Osteoblast (primary cell): ENCODE results near the gene SOBP. TPM values are rescaled to one million over a fixed set of nuclear protein-coding genes. Genes with fewer than 3 reads are reported as not detected.

Experiments
- DNase-seq: peaks from one replicate; pipeline ENCODE4 v3.0.0; 2011; ENCODE audit warnings: low spot score, mixed read lengths; ENCODE audit not compliant: insufficient read length; ENCODE audit errors: missing footprints
- H2AFZ ChIP-seq: 2 replicates; pipeline ENCODE4 v1.6.0; 2011; ENCODE audit warnings: mild to moderate bottlenecking, low read length
- H3K27ac ChIP-seq: 2 replicates; pipeline ENCODE4 v1.5.1; 2011; ENCODE audit warnings: mild to moderate bottlenecking, low read depth, low read length, moderate library complexity
- H3K27me3 ChIP-seq: 2 replicates; pipeline ENCODE4 v1.6.0; 2012; ENCODE audit warnings: mild to moderate bottlenecking, control low read depth, inconsistent platforms, low read length, moderate library complexity; ENCODE audit not compliant: insufficient read depth
- H3K36me3 ChIP-seq: 2 replicates; pipeline ENCODE4 v1.5.1; 2011; ENCODE audit warnings: mild to moderate bottlenecking, low read length, control low read depth, moderate library complexity; ENCODE audit not compliant: insufficient read depth
- H3K4me1 ChIP-seq: 2 replicates; pipeline ENCODE4 v1.5.1; 2011; ENCODE audit warnings: mild to moderate bottlenecking, low read length, control low read depth, moderate library complexity; ENCODE audit not compliant: insufficient read depth
- H3K4me2 ChIP-seq: 2 replicates; pipeline ENCODE4 v1.6.0; 2011; ENCODE audit warnings: mild to moderate bottlenecking, low read length; ENCODE audit not compliant: insufficient read depth
- H3K4me3 ChIP-seq: fragments of 200-600 bp; sonication (generic); 3 replicates; pipeline ENCODE4 v1.5.1; 2012; ENCODE audit warnings: mild to moderate bottlenecking, low read length, inconsistent platforms; ENCODE audit not compliant: insufficient read depth
- H3K79me2 ChIP-seq: 2 replicates; pipeline ENCODE4 v1.6.0; 2012; ENCODE audit warnings: mild to moderate bottlenecking, low read length, control low read depth, inconsistent platforms; ENCODE audit not compliant: insufficient read depth
- H3K9me3 ChIP-seq: 2 replicates; pipeline ENCODE4 v1.5.1; 2011; ENCODE audit warnings: low read depth, low read length, control low read depth
- H4K20me1 ChIP-seq: 2 replicates; pipeline ENCODE4 v1.6.0; 2012; ENCODE audit warnings: mild to moderate bottlenecking, low read length, control low read depth; ENCODE audit not compliant: insufficient read depth
- total RNA-seq: library from RNA; depleted of rRNA; stranded (reverse); fragments of >200 nt; gene quantifications from 2 replicates; pipeline ENCODE4 v1.2.3, GENCODE V29; 2012
- TF ChIP-seq, protein P1 (sequence below): IDR thresholded peaks from 2 replicates; pipeline ENCODE4 v1.5.1; 2011; ENCODE audit warnings: mild to moderate bottlenecking, low read depth, low read length, moderate library complexity; ENCODE audit errors: extremely low read depth

Gene SOBP
- total RNA-seq, 1 donor, result 3.6 TPM

- TF ChIP-seq, protein P1, sequence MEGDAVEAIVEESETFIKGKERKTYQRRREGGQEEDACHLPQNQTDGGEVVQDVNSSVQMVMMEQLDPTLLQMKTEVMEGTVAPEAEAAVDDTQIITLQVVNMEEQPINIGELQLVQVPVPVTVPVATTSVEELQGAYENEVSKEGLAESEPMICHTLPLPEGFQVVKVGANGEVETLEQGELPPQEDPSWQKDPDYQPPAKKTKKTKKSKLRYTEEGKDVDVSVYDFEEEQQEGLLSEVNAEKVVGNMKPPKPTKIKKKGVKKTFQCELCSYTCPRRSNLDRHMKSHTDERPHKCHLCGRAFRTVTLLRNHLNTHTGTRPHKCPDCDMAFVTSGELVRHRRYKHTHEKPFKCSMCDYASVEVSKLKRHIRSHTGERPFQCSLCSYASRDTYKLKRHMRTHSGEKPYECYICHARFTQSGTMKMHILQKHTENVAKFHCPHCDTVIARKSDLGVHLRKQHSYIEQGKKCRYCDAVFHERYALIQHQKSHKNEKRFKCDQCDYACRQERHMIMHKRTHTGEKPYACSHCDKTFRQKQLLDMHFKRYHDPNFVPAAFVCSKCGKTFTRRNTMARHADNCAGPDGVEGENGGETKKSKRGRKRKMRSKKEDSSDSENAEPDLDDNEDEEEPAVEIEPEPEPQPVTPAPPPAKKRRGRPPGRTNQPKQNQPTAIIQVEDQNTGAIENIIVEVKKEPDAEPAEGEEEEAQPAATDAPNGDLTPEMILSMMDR, result no peak
- no peak for DNase-seq
- H3K27me3 ChIP-seq, result no peaks in the 10 kb centered on the region
These were observed 83.0 kb downstream of the SOBP start for GRCh38 chr6:107572886-107573285.

GRCh38 chr6:107574856-107575255 is 84.9 kb downstream of the SOBP start:
- H3K4me3 ChIP-seq, result no peak overlapping the region
- no peak overlapping the region for H2AFZ ChIP-seq
- no peak overlapping the region for H3K4me2 ChIP-seq
- DNase-seq, result no peak
- peaks cover 5% of the 10 kb centered on the region for H3K4me1 ChIP-seq
- no peaks in the 10 kb centered on the region for H3K27me3 ChIP-seq
- no peaks in the 10 kb centered on the region for H3K9me3 ChIP-seq
- no peaks in the 10 kb centered on the region for H3K79me2 ChIP-seq
- no peak overlapping the region for H3K27ac ChIP-seq
- H4K20me1 ChIP-seq, result peaks cover 3% of the 10 kb centered on the region
- H3K36me3 ChIP-seq, result no peaks in the 10 kb centered on the region
- TF ChIP-seq, protein P1, result no peak

More at GRCh38 chr6:107572886-107573285, 83.0 kb downstream of the SOBP start:
- Histone ChIP-seq H2AFZ (no peak overlapping the region), H3K4me2 (no peak overlapping the region), H3K36me3 (no peaks in the 10 kb centered on the region), H4K20me1 (peaks cover 3% of the 10 kb centered on the region), H3K9me3 (no peaks in the 10 kb centered on the region), H3K27ac (no peak overlapping the region), H3K79me2 (no peaks in the 10 kb centered on the region), H3K4me1 (peaks cover 5% of the 10 kb centered on the region), H3K4me3 (no peak overlapping the region)

GRCh38 chr6:107576852-107577251 is 86.9 kb downstream of the SOBP start:
- Histone ChIP-seq H2AFZ (no peak overlapping the region), H3K4me3 (no peak overlapping the region), H3K9me3 (no peaks in the 10 kb centered on the region), H3K4me2 (no peak overlapping the region), H3K4me1 (peaks cover 5% of the 10 kb centered on the region), H3K27ac (no peak overlapping the region), H4K20me1 (no peaks in the 10 kb centered on the region), H3K36me3 (no peaks in the 10 kb centered on the region), H3K27me3 (no peaks in the 10 kb centered on the region), H3K79me2 (no peaks in the 10 kb centered on the region)
- DNase-seq, result peak; percentile 84
- TF ChIP-seq, protein P1, result no peak

DNA sequence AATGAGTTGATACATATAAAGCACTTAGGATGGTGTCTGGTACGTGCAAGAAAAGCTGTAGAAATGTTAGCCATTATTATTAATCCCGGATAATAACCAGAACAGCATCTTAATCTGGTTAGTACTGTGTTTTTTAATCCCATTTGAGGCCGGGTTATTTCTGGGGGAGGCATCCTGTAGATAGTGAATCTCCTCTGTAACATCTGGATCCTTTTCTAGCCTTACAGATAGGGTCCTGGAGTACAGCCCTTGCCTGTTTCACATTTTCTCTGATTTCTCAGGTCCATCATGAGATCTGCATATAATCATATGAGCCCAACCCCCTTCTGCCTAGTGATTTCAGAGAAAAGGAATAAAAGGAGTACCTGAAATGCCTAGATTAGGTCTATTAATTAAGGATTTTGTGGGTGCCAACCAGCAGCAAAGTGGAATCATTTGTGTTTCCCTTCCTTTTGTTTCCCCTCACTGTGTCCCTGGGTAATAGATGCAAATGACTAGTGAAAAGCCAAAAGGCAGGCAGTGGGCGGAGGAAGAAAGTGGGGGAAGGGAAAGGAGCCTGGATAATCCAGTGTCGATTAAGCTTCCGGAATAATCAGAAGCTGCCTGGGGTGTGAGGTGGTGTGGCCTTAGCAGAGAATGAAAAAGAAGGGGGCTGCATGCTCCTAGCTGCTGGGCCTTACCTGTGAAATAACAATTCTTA is 88.9 kb downstream of the SOBP start:
- Histone ChIP-seq H3K27me3 (no peaks in the 10 kb centered on the region), H3K4me2 (no peak overlapping the region), H3K9me3 (no peaks in the 10 kb centered on the region), H3K36me3 (no peaks in the 10 kb centered on the region), H2AFZ (no peak overlapping the region), H3K27ac (no peak overlapping the region), H4K20me1 (no peaks in the 10 kb centered on the region), H3K79me2 (no peaks in the 10 kb centered on the region), H3K4me3 (no peak overlapping the region), H3K4me1 (peaks cover 5% of the 10 kb centered on the region)
- TF ChIP-seq, protein P1, result no peak
- DNase-seq, result no peak
